ENCODE measurements around the gene ARHGAP23.
"Not testable (repeated sequence)": the region's sequence is repeated elsewhere in the genome, so short reads cannot be mapped to it uniquely, and the experiment has no call there.

ARHGAP23 gene

DNA sequence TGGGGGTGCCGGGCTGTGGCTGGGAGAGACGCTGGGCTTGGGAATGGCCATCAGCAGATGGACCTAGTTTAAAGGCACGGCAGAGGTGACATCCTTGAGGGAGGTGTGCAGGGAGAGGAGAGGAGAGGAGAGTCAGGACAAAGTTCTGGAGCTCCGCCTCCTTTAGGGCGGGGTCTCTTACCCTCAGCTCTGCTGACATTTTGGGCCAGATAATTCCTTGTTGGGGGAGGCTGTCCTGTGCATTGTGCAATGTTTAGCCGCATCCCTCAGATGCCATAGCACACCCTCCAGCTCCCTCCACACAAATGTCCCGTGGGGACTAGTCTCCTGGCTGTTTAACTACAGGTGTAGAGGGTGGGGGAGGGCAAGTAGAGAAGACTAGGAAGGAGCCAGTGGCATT is 48.3 kb downstream of the ARHGAP23 start:
- H3K36me3 Mint-ChIP-seq (ENCODE audit: low read depth): no peaks in the 10 kb centered on the region
- H3K4me1 Mint-ChIP-seq (ENCODE audit: low read depth): no peaks in the 10 kb centered on the region
- no peak overlapping the region for H3K4me3 Mint-ChIP-seq
- no peaks in the 10 kb centered on the region for H3K27me3 Mint-ChIP-seq (ENCODE audit: low read depth)
- no peaks in the 10 kb centered on the region for H3K9me3 Mint-ChIP-seq
- H3K27ac Mint-ChIP-seq: no peak overlapping the region

GRCh38 chr17:38477417-38477816 is 49.2 kb downstream of the ARHGAP23 start:
- not testable (repeated sequence) for H3K27me3 Mint-ChIP-seq (ENCODE audit: low read depth); H3K36me3 Mint-ChIP-seq (ENCODE audit: low read depth); H3K27ac Mint-ChIP-seq; H3K9me3 Mint-ChIP-seq; H3K4me3 Mint-ChIP-seq; H3K4me1 Mint-ChIP-seq (ENCODE audit: low read depth)

DNA sequence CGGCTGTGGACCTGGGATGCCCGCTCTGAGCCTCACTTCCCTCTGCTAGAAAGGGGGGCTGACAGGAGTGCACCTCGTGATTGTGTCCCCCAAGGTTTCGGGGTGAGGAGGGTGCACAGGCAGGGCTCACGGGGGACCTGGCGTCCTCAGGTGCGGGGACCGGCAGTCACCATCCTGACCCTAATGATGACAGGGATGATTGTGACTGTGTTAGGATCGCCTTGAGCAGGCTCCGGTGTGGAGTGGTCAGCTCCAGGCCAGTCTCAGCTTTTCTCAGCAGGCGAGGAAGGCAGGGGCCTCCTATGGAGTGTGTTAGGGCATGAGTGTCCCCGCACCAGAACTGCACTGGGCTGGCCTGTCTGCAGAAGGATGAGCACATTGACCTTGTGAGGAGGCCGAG is 49.7 kb downstream of the ARHGAP23 start:
- H3K9me3 Mint-ChIP-seq; H3K36me3 Mint-ChIP-seq (ENCODE audit: low read depth); H3K27me3 Mint-ChIP-seq (ENCODE audit: low read depth); H3K4me3 Mint-ChIP-seq; H3K27ac Mint-ChIP-seq; H3K4me1 Mint-ChIP-seq (ENCODE audit: low read depth): not testable (repeated sequence)

DNA sequence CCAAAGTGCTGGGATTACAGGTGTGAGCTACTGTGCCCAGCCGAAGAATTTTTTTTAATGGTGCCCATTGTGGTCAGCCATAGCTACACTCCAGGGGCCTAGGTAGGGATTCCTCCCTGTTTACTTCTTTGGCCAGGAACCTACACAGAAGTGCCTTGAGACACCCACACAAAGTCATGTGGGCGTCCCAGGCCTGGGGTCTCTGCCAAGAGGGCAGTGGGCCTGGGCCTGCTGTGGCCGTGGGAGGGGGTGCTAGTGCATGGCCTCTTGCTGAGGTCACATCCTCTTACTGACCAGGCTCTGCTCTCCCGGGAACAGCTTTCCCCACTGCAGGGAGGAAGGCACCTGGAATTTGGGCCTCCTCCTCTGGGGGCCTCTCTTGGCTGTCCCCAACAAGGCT is 50.4 kb downstream of the ARHGAP23 start:
- H3K36me3 Mint-ChIP-seq (ENCODE audit: low read depth); H3K9me3 Mint-ChIP-seq; H3K4me1 Mint-ChIP-seq (ENCODE audit: low read depth); H3K27ac Mint-ChIP-seq; H3K27me3 Mint-ChIP-seq (ENCODE audit: low read depth); H3K4me3 Mint-ChIP-seq: not testable (repeated sequence)

GRCh38 chr17:38482039-38482699 is 53.9 kb downstream of the ARHGAP23 start:
- not testable (repeated sequence) for H3K4me3 Mint-ChIP-seq; H3K4me1 Mint-ChIP-seq (ENCODE audit: low read depth); H3K27ac Mint-ChIP-seq; H3K27me3 Mint-ChIP-seq (ENCODE audit: low read depth); H3K36me3 Mint-ChIP-seq (ENCODE audit: low read depth); H3K9me3 Mint-ChIP-seq

- H3K36me3 Mint-ChIP-seq (ENCODE audit: low read depth); H3K27me3 Mint-ChIP-seq (ENCODE audit: low read depth); H3K27ac Mint-ChIP-seq; H3K9me3 Mint-ChIP-seq; H3K4me1 Mint-ChIP-seq (ENCODE audit: low read depth); H3K4me3 Mint-ChIP-seq: not testable (repeated sequence)
These were observed 54.4 kb downstream of the ARHGAP23 start for GRCh38 chr17:38482700-38483043.

GRCh38 chr17:38484242-38485145 is 56.2 kb downstream of the ARHGAP23 start:
- not testable (repeated sequence) for H3K4me1 Mint-ChIP-seq (ENCODE audit: low read depth); H3K9me3 Mint-ChIP-seq; H3K4me3 Mint-ChIP-seq; H3K27me3 Mint-ChIP-seq (ENCODE audit: low read depth); H3K27ac Mint-ChIP-seq; H3K36me3 Mint-ChIP-seq (ENCODE audit: low read depth)

DNA sequence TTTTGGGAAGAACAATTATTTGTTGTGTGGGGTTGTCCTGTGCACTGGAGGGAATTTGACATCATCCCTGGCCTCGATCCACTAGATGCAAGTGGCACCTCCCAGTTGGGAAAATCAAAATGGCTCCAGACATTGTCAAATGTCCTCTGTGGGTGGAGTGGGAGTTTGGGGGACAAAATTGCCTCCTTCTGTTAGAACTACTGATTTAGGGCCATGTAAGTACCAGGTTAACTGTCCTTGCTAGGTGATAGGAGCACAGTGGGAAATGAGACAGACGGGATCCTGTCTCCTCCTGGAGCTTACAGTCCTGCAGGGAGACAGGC is 56.8 kb downstream of the ARHGAP23 start:
- Mint-ChIP-seq H3K27ac (no peak overlapping the region), H3K4me3 (no peak overlapping the region), H3K9me3 (no peaks in the 10 kb centered on the region), H3K36me3 (ENCODE audit: low read depth) (no peaks in the 10 kb centered on the region), H3K27me3 (ENCODE audit: low read depth) (peaks cover 10% of the 10 kb centered on the region), H3K4me1 (ENCODE audit: low read depth) (peaks cover 4% of the 10 kb centered on the region)

- not testable (repeated sequence) for H3K4me1 Mint-ChIP-seq (ENCODE audit: low read depth); H3K27me3 Mint-ChIP-seq (ENCODE audit: low read depth); H3K4me3 Mint-ChIP-seq; H3K36me3 Mint-ChIP-seq (ENCODE audit: low read depth); H3K27ac Mint-ChIP-seq; H3K9me3 Mint-ChIP-seq
These were observed 57.5 kb downstream of the ARHGAP23 start for GRCh38 chr17:38485681-38486298.

GRCh38 chr17:38489774-38490173 is 61.5 kb downstream of the ARHGAP23 start:
- not testable (repeated sequence) for H3K27me3 Mint-ChIP-seq (ENCODE audit: low read depth); H3K27ac Mint-ChIP-seq; H3K36me3 Mint-ChIP-seq (ENCODE audit: low read depth); H3K9me3 Mint-ChIP-seq; H3K4me3 Mint-ChIP-seq; H3K4me1 Mint-ChIP-seq (ENCODE audit: low read depth)

- H3K4me3 Mint-ChIP-seq; H3K27me3 Mint-ChIP-seq (ENCODE audit: low read depth); H3K4me1 Mint-ChIP-seq (ENCODE audit: low read depth); H3K36me3 Mint-ChIP-seq (ENCODE audit: low read depth); H3K9me3 Mint-ChIP-seq; H3K27ac Mint-ChIP-seq: not testable (repeated sequence)
These were observed 63.2 kb downstream of the ARHGAP23 start for GRCh38 chr17:38491346-38492066.

GRCh38 chr17:38492067-38493040 is 64.1 kb downstream of the ARHGAP23 start:
- not testable (repeated sequence) for H3K27me3 Mint-ChIP-seq (ENCODE audit: low read depth); H3K27ac Mint-ChIP-seq; H3K4me1 Mint-ChIP-seq (ENCODE audit: low read depth); H3K4me3 Mint-ChIP-seq; H3K9me3 Mint-ChIP-seq; H3K36me3 Mint-ChIP-seq (ENCODE audit: low read depth)

GRCh38 chr17:38494152-38494551 is 65.9 kb downstream of the ARHGAP23 start:
- not testable (repeated sequence) for H3K9me3 Mint-ChIP-seq; H3K4me1 Mint-ChIP-seq (ENCODE audit: low read depth); H3K36me3 Mint-ChIP-seq (ENCODE audit: low read depth); H3K27me3 Mint-ChIP-seq (ENCODE audit: low read depth); H3K27ac Mint-ChIP-seq; H3K4me3 Mint-ChIP-seq

DNA sequence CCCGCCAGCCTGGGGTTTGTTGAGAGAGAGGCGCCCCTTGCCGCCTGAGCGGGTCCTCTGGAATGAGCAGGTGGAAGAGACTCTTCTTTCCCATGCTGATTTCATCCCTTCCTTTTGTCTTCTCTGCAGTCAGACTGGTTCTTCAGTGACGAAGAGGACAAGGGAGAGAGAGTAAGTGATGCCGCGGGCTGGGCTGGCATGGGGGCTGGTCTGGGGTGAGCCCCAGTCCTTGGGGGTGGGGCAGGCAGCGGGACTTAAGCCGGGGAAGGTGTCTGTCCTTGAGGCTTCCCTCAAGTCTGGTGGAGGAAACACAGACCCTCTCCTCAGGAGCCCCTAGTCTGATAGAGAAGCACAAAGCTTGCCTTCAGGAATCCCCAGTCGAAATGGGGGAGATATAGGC is 69.4 kb downstream of the ARHGAP23 start:
- H3K4me3 Mint-ChIP-seq; H3K9me3 Mint-ChIP-seq; H3K4me1 Mint-ChIP-seq (ENCODE audit: low read depth); H3K36me3 Mint-ChIP-seq (ENCODE audit: low read depth); H3K27ac Mint-ChIP-seq; H3K27me3 Mint-ChIP-seq (ENCODE audit: low read depth): not testable (repeated sequence)
